ENCODE data around the gene MRC1.

Gene MRC1

DNA sequence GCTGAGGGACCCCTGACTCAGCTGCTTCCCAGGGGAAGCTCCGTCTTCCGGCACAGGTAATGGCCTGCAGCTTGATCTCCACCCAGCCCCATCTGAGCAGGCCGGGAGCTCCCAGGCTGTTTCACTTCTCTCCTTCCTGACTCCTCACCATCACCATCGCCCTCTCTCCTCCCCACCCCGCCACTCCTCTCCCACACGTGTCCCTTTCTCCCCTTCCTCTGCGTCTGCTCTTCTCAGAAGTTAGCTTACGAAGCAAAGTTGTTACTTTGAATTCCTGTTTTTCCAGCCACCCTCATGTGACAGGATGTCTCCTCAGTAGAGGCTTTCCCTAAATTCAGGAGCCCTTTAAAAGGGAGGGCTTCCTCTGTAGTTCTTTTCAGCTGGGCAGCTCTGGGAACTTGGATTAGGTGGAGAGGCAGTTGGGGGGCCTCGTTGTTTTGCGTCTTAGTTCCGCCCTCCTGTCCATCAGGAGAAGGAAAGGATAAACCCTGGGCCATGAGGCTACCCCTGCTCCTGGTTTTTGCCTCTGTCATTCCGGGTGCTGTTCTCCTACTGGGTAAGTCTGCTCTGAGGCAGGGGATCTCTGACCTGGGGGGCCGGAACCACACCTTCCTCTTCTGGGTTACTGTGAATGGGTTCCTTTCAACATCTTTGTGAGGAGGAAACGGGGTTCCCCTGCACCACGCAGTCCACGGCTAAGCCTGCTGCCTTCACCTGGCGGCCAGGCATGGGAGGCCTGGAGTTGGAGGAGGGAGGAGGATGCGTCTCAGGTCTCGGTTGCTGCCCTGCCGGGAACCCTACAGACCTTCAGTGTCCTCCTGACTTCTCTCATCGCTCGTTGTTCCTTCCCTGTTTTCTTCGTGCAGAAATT, at the start of gene MRC1:
Gene MRC1, plus strand, starts transcription at position 378 of the 871 bp plus-strand sequence. Its CDS starts 118 bp downstream, at position 496.
- DNase-seq (ENCODE audit: low read depth in 2 of 2) = no peak

DNA sequence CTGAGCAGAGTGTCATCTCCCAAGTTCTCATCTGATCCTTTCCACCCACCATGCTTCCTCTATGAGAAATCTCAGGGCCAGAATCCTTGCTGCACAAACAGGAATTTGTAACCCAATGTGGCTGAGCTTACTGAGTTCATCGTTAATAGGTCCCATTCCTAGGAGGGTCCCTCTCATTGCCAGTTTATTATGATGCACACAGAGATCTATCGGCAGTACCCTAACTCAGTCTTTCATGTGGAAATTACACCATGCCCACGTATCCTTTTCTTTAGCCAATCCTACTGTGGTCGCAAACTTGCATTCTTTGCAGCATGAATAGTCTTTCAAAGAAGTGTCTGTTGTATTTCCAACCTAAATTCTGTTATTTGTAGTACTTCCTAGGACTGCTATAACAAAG, 45.0 kb upstream of the MRC1 start:
- no peak for DNase-seq (ENCODE audit: low read depth in 2 of 2)

DNA sequence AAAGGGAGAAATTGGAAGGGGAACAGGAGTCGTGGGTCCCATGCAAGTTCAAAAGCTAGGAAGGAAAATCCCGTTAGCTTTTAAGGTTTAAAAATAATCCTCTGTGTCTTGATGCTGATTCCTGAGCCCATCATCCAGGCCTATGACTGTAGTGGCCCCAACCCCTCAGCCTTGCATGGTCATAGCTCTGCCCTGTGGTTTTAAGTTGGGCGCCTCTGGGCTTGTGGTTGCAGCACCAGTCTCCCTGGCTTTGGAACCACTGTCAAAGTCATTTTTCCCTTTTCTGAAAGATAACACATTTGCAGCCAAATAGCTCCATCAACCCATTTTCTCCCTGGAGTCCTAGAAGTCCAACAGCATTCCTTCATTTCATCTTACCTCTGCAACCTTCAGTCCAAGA, 43.5 kb upstream of the MRC1 start:
- no peak for DNase-seq (ENCODE audit: low read depth in 2 of 2)

DNA sequence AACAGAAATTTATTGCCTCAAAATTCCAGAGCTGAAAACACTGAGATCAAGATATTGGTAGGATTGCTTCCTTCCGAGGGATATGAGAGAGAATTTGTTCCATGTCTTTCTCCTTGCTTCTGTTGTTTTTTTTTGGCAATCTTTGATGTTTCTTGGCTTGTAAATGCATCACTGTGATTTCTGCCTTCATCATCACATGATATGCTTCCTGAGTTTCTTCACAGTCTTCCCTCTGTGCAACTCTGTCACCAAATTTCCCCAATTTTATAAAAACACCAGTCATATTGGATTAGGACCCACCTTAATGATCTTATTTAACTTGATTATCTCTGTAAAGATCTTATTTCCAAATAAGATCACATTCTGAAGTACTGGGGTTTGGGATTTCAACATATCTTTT, 42.4 kb upstream of the MRC1 start:
- no peak for DNase-seq (ENCODE audit: low read depth in 2 of 2)

DNA sequence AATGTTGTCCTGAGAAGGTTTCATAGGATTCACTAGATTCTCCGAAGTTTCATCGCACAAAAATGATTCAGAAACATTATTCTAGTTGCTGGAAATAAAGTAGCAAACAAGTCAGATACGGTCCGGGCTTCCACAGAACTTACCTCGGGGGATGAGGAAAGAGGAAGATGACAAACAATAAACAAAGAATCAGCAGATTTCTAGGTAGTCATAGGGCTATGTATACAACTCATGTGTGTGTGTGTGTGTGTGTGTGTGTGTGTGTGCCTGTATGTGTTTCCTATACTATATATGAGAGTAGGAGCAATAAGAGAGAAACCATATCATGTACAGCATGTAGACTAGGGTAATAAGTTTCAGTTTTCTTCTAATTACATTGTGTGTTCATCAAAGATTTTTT, 40.7 kb upstream of the MRC1 start:
- DNase-seq (ENCODE audit: low read depth in 2 of 2) = no peak

DNA sequence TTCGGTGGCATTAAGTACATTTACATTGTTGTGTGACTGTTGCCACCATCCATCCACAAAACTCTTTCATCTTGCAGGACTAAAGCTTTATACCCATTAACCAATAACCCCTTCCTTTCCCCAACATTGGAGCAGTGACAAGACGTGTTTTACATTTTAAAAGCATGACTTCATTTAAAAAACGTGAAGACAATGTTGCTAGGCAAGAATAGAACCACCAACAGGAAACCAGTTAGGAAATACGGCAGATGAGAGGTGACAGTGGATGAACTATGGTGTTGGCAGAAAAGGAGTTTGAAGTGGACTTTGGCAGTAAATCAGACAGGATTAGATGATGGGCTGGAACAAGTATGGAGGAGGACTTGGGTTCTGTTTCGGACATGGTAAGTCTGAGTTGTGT, 40.2 kb upstream of the MRC1 start:
- DNase-seq (ENCODE audit: low read depth in 2 of 2) = no peak

DNA sequence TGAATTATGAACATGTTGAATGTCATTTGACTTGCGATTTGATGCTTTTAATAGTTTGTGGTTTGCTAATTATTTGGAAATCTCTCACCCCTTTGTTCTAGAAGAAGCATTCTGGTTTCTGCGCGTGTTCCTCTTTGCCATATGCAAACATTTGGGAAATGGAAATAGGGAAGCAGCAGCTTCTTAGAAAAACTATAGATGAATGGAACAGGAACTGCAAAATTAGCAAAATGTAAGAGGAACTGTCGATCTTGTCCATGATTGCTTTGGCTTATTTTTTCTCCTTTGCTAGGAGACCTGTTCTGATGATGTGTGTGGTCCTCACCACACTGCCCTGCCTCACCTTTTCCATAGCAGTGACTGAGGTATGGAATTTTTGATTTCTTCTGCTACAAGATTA, 38.1 kb upstream of the MRC1 start:
- no peak for DNase-seq (ENCODE audit: low read depth in 2 of 2)

DNA sequence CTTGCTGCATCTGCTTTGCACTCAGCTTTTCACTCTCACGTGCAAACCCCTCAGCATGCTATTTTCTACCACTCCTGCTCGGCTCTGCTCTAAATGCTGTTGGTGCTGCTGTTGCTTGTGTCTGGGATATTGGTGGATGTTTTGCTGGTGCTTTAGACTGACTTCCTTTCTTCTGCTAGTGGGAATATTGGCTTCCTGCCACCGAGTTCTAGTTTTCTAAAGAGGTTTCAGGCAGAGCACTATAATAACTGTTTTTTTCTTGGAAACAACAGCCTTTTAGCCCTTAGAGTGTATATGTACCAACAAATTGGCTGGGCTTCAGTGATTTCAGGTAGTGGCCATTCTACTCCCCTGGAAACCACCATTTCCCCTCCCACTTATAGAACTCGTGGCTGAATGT, 29.4 kb upstream of the MRC1 start:
- no peak for DNase-seq (ENCODE audit: low read depth in 2 of 2)

DNA sequence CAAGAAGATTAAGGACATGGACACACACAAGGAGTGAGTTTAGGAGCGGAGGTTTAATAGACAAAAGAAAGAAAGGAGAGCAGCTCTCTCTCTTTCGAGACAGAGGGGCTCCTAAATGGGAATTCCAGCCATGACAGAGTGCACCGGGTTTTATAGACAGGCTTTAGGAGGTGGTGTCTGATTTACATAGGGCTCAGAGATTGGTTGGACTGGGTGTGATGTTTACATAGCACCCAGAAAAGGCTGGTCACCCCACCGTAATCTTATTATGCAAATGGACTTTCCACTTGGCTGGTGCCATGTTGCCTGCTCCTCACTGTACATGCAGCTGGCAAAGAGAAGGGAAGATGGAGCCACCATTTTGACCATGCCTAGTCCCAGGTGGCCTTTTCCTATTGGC, 28.4 kb upstream of the MRC1 start:
- DNase-seq (ENCODE audit: low read depth in 2 of 2) = no peak

DNA sequence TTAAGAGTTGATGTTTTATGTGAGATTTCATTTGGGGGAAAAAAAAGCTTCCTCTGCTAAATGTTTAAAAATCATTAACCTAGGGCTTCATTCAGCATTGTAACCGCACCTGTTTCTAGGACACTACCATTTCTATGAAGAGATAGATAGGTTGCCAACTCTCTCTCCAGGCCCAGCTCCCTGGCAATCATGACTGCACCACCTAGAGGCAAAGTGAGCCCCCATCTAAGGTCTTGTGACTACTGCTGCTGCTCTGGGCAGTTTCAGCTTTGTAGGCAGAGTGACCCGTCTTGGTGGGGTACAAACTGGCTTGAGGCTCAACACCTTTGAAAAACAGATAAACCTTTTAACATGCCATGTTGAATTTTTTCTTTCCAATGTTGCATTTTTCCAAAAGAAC, 27.3 kb upstream of the MRC1 start:
- DNase-seq (ENCODE audit: low read depth in 2 of 2) = no peak

DNA sequence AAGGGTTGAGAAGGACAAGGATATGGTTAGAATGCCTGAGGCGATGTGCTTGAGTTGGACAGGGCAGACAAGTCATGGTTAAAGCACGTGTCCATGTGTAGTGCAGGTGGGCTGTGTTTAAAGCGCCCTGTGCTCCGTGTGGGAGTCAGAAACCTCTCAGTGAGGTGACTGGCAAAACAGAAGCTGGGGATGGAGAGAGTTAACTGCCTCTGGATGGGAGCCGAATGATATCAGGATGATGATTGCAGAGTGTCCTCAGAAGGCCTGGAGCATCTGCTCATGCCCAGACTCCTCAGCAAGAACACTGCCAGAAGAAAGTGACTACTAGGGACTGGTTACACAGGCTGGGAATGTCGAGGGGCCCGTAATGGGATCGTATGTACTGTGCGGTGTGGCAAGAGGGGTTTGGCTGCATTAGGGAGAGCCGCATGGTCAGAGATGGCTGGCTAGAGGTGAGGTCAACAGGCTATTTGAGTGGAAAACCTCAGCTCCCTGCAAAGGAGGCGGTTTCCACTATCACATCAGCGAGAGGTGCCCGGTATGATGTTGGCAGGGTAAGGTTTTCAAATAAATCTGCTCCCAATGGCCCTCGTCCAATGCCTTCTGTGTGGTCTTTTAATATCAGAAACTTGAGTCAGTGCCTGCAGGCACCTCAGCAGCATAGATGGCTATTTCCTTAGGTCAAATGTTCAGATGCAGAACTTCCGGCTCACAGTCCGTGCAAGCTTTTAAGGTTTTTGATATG, 26.1 kb upstream of the MRC1 start:
- DNase-seq (ENCODE audit: low read depth in 2 of 2) = no peak

DNA sequence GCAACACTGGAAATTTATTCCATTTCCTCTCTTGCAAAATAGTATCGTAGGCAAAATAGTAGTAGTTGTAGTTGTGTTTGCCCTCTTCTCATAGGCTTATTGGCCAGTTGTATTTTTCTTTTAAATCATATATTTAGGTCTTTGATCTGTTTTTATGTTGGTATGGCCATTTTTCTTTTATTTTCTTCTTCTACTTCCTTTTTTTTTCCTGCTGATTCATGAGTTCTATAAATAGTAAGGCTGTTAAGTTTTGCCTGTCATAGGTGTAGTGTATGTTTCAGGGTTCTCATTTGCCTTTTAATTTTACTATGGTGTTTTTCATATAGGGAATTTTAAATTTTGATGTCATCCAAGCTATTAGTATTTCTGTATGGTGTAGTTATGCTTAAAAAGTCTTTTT, 25.4 kb upstream of the MRC1 start:
- no peak for DNase-seq (ENCODE audit: low read depth in 2 of 2)

DNA sequence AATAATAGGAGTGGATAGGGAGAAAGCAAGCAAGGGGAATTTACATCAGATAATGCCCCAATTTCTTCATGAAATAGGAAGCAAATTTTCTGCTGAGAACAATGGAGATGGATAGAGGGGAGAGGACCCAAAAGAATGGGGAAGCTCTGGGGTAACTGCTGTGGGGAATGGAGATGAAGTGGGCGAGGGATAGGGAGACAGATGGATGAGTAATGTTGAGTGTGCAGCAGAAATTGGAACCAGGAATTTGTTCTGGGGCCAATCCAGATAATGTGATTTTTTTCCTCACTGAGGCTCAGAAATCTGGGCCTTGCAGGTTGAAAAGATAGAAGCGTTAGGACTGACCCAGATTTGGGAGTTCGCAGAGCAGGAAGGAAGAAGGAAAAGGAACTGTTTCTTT, 24.5 kb upstream of the MRC1 start:
- DNase-seq (ENCODE audit: low read depth in 2 of 2) = no peak

DNA sequence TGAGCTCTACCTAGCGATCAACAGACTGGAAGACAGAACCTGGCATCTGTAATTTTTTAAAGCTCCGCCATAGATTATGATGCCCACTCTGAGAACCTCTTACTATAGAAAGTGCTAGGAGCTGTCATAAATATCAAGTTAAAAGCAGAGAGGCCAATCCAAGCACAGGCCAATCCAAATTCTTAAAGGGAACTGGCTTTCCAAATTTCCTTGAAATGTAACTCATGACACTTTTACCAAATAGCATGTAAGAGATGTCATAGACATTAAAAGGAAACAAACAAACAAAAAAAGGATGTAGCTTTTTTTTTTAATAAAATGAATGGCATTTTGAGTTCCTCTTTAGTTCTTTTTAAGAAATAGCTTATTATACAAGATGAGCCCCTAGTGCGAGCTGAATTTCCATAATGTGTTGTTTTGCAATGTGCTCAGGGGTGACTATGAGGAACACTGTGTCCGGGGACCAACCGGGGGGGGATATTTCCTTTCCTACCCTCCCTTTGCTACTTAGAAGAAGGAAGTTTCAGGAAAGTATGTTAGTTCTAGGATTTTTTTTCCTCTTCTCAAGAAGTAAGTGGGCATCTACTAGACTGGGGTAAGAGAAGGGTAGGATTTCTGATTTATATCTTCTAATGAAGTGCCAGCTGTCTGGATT, 23.7 kb upstream of the MRC1 start:
- DNase-seq (ENCODE audit: low read depth in 2 of 2) = no peak

DNA sequence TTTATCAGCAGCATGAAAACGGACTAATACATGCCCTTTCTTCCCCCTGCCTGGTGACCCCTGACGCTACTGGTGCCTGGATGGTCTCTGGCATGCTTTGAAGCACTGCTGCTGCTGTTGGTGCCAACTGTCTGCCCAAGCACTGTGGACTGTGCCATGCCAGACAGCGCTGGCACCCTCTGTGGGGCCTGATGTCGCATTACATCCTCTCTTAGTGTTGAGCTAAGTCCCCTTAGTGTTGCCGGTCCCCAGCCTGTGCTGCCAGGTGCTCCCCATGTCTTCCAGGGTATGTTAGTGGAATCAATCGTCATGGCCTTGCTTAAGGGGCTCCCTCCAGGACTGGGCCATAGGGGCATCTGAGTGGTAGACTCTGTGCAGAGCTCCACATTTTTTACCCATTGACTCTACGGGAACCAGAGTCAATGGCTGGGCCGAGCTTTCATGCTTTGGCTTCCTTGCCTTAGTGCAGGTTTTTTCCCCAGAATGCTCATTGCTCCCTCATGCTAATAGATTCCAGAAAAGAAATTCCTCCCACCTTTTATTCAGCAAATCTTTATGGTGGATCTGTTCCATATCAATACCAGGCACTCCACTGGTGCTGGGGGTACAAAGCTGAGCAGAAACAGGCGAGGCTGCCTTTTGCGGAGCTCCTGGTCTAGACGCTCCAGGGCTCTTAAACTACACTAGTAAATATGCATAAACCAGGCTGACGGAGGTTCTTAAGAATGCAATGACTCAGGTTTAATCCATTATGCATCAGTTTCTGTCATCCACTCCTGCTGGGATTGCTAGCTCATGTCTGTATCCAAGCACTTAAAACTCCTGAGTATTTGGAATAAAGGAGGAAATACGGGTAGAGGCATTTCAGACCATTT, 21.8 kb upstream of the MRC1 start:
- DNase-seq (ENCODE audit: low read depth in 2 of 2) = no peak

DNA sequence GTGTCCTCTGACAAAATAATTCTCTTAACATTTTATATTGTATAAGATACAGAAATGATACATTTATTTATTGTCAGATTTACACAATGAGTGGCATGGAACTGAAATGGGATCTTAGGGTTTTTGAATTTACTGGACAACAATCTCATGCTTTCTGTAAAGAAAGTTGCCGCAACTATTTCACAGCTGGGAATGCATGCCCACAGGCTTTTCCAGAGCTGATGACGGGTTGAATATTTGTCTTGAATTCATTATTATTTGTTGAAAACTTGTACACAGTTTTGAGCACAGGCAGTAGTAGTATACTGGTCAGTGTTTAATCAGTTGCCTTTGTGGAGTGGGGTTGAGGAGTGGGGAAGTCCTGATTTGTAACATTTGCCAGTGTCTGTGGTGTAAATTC, 20.5 kb upstream of the MRC1 start:
- no peak for DNase-seq (ENCODE audit: low read depth in 2 of 2)

DNA sequence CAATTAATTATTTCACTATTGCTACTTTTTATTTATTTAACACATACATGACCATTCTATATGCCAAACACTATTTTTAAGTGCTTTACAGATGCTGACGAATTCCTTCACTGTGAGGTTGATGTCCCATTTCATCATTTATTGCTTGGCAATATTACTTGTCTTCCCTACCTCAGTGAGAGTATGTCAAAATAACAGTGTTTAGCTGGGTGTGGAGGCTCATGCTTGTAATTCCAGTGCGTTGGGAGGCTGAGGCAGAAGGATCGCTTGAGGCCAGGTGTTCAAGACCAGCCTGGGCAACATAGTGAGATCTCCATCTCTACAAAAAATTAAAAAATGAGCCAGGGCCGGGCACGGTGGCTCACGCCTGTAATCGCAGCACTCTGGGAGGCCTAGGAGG, 19.8 kb upstream of the MRC1 start:
- no peak for DNase-seq (ENCODE audit: low read depth in 2 of 2)

DNA sequence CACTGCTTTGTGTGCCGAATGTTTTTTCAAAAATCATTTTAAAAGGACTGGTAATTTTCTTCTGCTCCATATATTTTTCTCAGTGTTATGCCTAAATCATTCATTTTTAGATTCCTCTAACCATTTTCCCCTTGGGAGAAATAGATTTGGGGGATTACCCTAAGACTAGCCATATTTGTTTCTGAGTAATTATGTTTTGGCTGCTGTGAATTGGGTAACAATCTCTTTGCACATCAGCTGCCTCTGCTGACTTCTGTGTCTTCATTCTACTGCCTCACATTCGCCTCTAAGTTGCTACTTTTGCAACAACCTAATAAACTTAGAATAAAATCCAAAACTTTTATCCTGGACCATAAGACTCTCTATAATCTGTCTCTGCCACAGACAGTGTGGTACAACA, 18.5 kb upstream of the MRC1 start:
- DNase-seq (ENCODE audit: low read depth in 2 of 2) = no peak

DNA sequence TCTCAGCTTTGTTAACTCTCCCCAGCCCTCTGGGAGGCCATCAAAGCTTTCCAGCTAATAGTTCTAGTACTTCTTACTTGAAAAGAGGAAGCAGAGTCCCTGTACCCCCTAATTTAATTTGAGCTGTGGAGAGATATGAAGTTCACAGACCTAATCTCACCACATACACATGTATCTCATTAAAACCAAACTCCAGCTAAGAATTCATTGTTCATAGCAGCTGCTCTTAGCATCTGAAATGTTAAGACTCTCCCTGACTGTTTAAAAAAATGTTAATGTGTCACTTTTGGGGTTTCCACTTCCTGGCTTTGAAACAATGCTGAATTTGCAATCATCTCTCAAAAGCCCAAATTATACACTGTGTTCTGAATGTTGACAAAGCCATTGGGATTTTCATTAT, 16.2 kb upstream of the MRC1 start:
- no peak for DNase-seq (ENCODE audit: low read depth in 2 of 2)

DNA sequence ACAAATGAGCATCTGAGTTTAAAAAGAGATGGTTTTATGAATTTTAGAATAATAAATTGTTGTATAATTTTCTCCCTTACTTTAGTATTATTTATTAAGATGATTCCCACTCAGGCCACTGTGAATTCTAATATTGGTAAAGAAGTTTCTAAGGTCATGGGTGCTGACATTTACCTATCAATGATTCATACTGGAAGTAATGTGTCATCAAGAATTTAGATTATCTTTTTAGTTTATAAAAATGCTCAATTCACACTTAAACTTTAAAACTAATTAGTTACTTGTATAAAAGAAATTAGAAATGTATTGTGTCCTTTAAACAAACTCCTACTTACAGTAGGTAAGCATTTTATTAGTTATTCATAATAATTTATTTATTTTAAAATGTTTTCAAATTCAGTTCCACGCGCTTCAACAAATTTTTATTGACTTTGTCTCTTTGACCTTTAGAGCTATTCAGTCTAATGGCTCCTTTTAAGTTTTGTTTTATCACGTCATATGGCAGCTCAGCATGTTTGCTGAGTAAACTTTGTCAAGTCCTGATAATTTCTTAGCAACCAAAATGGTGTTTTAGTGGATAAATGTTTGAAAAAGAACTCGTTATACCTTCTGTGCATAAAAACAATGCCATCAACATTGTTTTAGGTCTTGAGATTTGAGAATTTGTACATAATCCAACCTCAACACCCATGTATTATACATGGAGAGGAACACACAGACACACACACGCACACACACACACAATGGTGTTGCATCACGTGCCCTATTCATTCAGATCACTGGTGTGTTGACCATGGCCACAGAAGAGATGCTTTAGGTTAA, 15.1 kb upstream of the MRC1 start:
- no peak for DNase-seq (ENCODE audit: low read depth in 2 of 2)

DNA sequence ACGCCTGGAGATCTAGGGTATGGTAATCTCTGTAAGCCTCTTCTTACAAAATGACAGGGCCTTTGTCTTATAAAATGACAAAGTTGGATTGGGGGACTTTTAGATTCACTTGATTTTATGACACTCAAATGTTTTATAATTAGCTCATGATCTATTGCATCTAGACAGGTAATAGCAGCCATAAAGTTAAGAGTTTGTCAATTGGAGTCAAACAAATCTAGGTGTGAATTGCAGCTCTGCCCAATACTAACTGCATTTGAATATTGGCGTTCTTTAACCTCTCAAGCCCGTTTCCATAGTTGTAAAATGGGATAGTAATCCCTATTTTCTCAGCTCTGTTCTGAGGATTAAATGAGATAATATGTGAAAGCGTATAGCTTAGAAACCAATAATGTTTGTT, 14.1 kb upstream of the MRC1 start:
- no peak for DNase-seq (ENCODE audit: low read depth in 2 of 2)
